CMK (cell line): ENCODE results near the gene SCD5.

Experiments
- DNase-seq: peaks from one replicate; pipeline ENCODE4 v3.0.0-alpha.2; 2010; ENCODE audit warnings: low read depth

SCD5 gene

GRCh38 chr4:82630079-82630478, 168.5 kb downstream of the SCD5 start:
- no peak for DNase-seq

GRCh38 chr4:82629238-82630000, 169.2 kb downstream of the SCD5 start:
- no peak for DNase-seq

GRCh38 chr4:82626251-82626868, 172.2 kb downstream of the SCD5 start:
- no peak for DNase-seq

- DNase-seq: no peak
Measured at GRCh38 chr4:82624819-82625218, 173.8 kb downstream of the SCD5 start.

- DNase-seq: no peak
Measured at GRCh38 chr4:82623121-82623683, 175.4 kb downstream of the SCD5 start.

GRCh38 chr4:82621251-82621650, 177.3 kb downstream of the SCD5 start:
- DNase-seq: no peak

GRCh38 chr4:82620126-82620735, 178.4 kb downstream of the SCD5 start:
- DNase-seq: no peak

GRCh38 chr4:82618103-82618720, 180.4 kb downstream of the SCD5 start:
- no peak for DNase-seq

- no peak for DNase-seq
Measured at GRCh38 chr4:82614838-82615449, 183.7 kb downstream of the SCD5 start.

GRCh38 chr4:82613121-82613520, 185.5 kb downstream of the SCD5 start:
- DNase-seq: no peak

GRCh38 chr4:82611982-82612381, 186.6 kb downstream of the SCD5 start:
- DNase-seq: no peak

- no peak for DNase-seq
Measured at GRCh38 chr4:82611527-82611926, 187.1 kb downstream of the SCD5 start.

GRCh38 chr4:82610041-82610440, 188.6 kb downstream of the SCD5 start:
- no peak for DNase-seq

GRCh38 chr4:82606622-82607021, 192.0 kb downstream of the SCD5 start:
- no peak for DNase-seq

- no peak for DNase-seq
Measured at GRCh38 chr4:82604522-82604921, 194.1 kb downstream of the SCD5 start.

GRCh38 chr4:82601242-82602015, 197.2 kb downstream of the SCD5 start:
- no peak for DNase-seq

- DNase-seq: no peak
Measured at GRCh38 chr4:82599336-82599735, 199.3 kb downstream of the SCD5 start.

GRCh38 chr4:82594456-82594855, 204.1 kb downstream of the SCD5 start:
- DNase-seq: no peak

- DNase-seq: no peak
Measured at GRCh38 chr4:82593411-82593810, 205.2 kb downstream of the SCD5 start.

GRCh38 chr4:82592639-82593038, 206.0 kb downstream of the SCD5 start:
- DNase-seq: no peak

GRCh38 chr4:82591592-82591991, 207.0 kb downstream of the SCD5 start:
- DNase-seq: no peak
